Ovary (tissue), 3 donors: ENCODE results near the gene PEPD.

Source experiments
- CTCF ChIP-seq, 3 donors: fragments of 450-650 bp in 2 of 3; fragments of 200-600 bp in 1 of 3; IDR thresholded peaks; one replicate each; pipeline versions ENCODE4 v1.5.1 to v1.8.0; 2016 to 2022; ENCODE audit warnings: antibody characterized with exemption in 3 of 3, mild to moderate bottlenecking in 1 of 3
- EP300 ChIP-seq: sonication (generic); formaldehyde crosslinking; IDR thresholded peaks from one replicate; pipeline ENCODE4 v1.6.1; 2017; ENCODE audit warnings: antibody characterized with exemption
- POLR2A ChIP-seq: fragments of 450-650 bp; IDR thresholded peaks from one replicate; pipeline ENCODE4 v1.6.1; 2017; ENCODE audit warnings: antibody characterized with exemption, mild to moderate bottlenecking, moderate library complexity
- donor health status: DM: no; HTN: no; CAD: no.

- TF ChIP-seq CTCF (IDR thresholded peaks at IDR 0.05) = no peak
- no peak for TF ChIP-seq POLR2A
- TF ChIP-seq EP300 = no peak
Observed at GRCh38 chr19:33550768-33551167, 29.2 kb upstream of the PEPD start.
